GM04504 (cell line): ENCODE data around the gene WDR7.

Source experiments
- DNase-seq: peaks from one replicate; pipeline ENCODE4 v3.0.0-alpha.2; 2012; ENCODE audit warnings: low read depth

Gene WDR7

DNA sequence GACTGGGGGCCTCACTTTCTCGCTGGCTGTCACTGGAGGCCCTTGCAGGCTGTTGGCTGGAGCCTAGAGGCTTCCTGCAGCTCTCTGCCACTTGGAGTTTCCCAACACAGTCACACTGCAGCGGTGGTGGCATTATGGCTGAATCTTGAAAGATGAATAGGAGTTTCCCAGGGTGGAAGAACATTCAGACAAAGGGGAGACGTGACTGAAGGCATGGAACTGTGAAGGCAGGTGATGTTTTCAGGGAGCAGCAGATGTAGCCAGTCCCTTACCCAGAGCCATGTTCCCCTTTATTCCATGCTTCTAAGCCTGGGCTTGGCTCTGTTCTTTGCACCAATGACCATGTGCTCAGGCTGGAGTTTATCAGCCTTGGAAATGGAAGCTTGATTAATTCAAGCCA lies 389.0 kb downstream of the WDR7 start:
- no peak for DNase-seq

- DNase-seq, result no peak
These were observed 392.1 kb downstream of the WDR7 start for GRCh38 chr18:57043241-57043640.

DNA sequence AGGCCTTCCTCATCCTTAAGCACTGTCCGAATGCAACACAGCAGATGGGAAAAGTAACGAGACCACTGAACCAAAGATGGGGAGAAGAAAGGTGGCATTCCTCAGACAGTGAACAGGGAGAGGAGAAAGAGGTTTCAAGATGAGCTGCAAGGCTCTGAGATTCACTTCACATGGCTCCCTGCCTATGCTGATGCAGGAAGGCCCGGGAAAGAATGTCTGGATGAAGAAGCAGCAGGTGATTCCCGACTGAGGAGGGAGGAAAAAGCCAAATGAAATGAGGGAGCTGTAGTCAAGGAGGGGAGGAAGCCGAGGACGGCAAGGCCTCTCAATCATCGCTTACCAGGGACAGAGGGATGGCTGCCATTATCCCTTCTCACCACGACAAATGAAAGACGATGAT lies 397.2 kb downstream of the WDR7 start:
- DNase-seq, result no peak

DNA sequence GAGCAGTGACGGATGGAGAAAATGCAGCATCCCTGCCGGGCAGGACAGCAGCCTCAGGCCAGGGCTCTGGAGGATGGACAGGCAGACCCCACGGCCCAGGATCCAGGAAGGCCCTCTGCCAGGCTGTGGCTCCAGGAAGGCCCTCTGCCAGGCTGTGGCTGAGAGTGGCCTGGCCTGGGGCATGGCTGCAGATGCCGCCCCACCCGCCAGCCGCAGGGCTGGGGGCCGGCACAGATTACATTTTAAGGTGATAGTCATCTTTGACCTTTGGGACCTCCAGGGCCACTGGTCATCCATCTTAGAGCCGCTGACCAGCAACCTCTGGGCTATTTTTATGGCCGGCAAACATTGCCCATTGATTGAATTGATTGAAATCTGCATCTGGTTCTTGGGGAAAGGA lies 397.7 kb downstream of the WDR7 start:
- no peak for DNase-seq

DNA sequence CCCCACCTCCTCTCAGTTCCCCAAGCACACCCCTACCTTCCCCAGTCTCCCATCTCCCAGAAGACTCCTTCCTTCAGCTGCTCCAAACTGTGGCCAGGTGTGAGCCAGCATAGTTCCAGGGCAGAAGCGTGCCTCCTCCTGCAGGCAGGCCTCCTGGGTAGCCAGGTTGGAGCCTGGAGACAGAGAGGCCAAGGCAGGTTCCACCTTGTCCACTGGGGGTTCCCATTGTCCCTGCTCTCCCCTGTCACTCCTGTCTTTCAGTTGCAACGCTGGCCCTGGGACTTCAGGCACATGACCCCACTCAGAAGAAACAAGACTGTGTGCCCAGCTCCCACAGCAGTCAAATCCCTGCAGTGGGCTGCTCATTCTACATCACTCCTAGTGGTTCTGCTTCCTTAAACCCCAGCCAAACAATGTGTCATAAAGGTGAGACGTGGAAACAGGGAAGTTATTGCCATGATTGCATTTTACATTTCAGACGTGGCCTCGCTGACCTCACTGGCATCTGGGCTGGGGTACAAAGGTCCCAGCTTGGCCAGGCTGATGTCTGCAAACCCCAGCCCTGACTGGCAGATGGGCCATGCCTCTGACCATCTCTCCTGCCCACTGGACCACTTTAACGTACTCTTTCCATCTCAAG lies 399.3 kb downstream of the WDR7 start:
- no peak for DNase-seq

GRCh38 chr18:57051021-57051656 lies 400.0 kb downstream of the WDR7 start:
- no peak for DNase-seq

DNA sequence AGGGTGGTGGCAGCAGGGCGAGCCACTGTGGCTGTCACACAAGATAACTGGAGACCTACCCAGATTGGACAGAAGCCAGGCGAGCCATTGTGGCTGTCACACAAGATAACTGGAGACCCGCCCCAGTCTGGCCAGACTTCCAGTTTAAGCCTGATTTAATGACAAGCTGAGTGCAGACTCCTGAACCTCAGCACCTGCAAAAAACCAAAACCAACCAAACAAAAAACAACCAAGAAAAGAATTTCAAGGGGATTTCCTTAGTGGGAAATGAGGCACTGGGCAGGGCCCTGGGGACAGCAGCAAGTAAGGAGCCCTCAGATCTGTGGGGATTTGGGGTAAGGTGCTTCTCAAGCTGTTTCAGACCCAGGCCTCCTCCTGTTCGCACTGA lies 400.5 kb downstream of the WDR7 start:
- no peak for DNase-seq

DNA sequence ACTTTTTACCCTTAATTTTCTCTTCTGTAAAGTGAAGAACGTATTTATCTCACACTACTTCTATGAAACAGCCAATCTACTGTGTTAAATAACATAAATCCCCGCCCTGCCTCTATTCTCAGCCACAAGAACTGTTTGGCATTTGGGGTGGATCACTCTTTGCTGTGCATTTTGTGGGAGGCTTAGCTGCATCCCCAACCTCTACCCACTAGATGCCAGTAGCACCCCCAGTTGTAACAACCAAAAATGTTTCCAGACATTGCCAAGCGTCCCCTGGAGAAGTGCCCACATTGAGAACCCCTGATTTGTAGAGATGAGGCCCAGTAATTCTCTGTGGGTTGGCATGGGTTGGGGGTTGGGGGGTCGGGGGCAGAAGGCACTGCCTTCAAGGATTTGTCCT lies 401.0 kb downstream of the WDR7 start:
- DNase-seq, result no peak

GRCh38 chr18:57052759-57053158 lies 401.6 kb downstream of the WDR7 start:
- DNase-seq, result no peak

GRCh38 chr18:57054891-57055290 lies 403.7 kb downstream of the WDR7 start:
- no peak for DNase-seq

GRCh38 chr18:57057890-57058289 lies 406.7 kb downstream of the WDR7 start:
- no peak for DNase-seq

DNA sequence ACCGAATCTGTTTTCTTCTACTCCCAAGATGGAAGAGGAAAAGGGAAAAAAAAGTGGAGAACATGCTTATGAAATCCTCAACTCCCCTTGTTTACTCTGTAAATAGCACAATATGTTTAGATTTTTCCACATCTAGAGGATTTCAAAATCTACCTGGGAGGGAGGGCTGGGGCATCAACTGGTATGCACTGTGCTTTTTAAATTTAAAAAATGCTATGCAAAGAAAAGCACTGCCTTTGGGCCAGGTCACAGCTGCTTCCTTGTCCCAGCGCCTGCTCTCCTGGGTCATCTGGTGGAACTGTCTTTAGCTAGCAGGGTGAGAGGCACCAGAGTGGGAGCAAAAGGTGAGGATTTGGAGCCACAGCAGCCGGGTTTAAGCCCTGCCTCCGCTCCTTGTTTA lies 407.6 kb downstream of the WDR7 start:
- no peak for DNase-seq

DNA sequence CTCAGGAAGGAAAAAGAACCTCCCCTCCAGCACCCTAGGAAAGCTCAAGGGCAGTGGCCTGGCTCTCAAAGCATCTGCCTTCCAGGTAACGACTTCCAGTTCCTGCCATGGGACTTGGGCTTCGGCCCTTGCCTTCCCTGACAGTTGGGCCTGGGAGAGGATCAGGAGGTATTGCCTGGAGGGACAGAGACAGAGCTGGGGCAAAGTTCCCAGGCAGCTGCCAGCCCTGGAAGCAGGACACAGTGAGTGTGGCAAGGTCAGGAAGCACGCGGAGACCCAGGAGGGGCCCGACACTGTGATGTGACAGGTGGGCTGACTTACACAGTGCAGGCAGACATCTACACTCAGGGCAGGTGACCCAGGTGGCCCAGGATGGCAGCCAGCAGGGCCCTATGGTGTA lies 408.2 kb downstream of the WDR7 start:
- DNase-seq, result no peak

DNA sequence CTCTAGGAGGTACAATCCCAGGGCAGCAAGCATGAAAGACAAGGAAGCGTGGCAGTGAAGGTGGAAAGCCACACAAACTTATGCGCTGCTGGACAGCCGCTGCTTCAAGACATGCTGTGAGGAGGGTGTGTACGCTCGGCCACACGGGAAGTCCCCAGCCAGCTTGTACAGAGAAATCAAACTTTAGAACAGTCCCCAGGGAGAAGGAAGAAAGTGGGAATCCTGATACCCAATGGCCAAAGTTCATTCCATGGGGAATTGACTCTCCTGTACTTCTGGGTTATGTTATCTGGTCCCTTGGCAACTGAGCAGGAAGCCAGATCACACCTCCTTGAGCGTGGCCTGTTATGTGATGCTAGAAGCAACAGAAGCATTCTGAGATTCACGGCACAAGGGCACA lies 409.7 kb downstream of the WDR7 start:
- no peak for DNase-seq

- DNase-seq, result no peak
These were observed 411.0 kb downstream of the WDR7 start for GRCh38 chr18:57062178-57062577.

DNA sequence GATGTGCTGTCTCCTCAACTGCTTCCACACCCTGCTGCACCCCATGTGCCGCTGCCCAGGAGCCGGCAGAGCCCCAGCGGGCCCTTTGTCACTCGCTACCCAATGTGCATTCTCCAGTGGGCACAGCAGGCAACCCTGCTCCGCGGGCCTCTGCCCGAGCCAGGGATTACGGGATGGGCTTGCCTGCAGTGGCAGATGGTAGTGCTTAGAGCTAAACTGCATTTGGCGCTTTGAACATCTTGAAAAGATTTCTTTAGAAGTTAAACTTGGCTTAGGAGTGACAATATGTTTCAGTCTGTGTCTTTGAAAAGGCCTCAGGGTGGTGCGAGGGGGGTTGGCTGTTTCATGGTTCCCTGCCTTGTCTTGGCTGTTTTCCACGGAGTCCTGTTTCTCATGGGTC lies 411.7 kb downstream of the WDR7 start:
- no peak for DNase-seq

DNA sequence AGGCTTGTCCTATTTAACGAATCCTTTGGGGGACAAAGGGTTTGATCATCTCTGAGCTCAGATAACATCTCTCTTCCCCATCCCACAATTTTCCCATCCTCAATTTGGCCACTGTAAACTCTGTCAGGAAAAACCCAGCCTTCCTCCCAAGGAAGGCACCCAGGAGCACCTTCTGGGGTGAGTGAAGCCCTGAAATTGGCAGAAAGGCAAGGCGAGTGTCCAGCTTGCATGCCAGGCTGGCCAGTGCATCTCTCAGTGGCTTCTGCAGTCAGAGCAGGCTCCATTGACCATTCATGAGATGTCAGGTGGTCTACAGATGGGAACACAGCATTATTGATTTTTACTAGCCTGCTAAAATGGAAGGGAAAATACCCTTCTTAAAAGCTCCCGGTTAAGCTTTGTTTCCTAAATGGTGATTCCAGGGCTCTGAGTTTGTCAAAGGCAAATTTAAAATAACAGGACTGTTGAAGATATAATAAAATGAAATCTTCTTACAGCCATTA lies 412.5 kb downstream of the WDR7 start:
- no peak for DNase-seq

DNA sequence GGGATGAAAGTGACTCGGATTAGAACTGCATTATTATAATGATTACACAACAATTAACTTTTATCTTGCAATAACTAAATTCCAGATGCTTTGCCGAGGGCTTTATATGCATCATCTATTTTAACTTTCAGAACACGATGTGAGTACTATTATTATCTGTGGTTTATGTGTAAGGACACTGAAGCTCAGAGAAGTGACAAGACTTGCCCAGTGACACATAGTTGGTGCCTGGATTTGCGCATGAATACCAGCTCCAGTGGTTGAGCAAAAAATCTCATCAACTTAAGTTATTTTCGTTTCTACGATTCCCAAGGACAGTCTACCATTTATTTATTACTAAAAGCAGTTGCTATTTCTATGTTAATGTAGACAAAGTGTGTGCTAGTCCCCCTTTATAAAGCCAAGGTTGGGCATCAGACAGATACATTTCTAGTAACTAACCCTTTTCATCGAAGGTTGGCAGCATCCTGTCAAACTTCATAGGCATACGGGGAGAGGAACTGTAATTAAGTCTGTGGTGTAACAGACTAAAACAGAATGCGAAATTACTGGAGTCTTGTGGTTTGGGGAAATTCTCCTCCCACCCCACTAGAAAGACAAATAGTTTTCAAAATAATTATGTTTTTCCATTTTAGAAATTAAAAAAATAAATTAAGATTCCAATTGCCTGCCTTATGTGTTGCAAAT lies 422.5 kb downstream of the WDR7 start:
- DNase-seq, result no peak

DNA sequence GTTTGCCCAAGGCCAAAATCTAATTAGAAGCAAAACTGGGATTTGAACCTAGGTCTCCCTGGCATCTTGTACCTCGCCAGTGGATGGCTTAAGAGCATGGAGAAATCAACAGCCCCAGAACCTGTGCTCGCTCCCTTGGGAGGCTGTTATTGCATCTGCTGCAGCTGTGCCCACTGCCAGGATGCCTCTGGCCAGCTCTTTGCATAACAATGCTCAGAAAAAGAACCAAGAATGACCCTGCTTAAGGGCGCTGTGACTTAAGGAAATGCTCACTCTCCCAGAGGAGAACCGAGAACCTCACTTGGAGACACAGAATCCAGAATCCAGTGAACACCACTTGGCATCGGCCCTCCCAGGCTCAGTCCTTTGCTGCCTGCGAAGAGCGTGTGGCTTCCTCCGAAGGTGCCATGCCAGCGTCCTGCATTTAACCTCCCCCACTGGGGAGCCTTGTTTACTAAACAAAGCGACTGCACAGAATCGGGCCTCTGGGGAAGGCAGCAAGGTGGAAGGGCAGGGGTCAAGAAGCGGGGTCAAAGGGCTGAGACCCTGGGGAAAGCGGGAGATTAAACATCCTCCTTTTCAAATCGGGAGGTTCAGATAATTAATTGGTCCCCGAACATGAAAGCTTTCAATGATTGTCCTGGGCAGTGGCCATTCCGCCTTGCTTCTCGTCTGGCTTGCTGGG lies 424.7 kb downstream of the WDR7 start:
- DNase-seq, result no peak

- no peak for DNase-seq
These were observed 426.0 kb downstream of the WDR7 start for GRCh38 chr18:57077005-57077765.

- DNase-seq, result no peak
These were observed 426.8 kb downstream of the WDR7 start for GRCh38 chr18:57077786-57078552.
